PC-9 (cell line): ENCODE measurements around the gene ABCD3. TPM values are rescaled to one million over a fixed set of nuclear protein-coding genes. Genes with fewer than 3 reads are reported as not detected.

Experiments used
- BruUV-seq: library from RNA; stranded (reverse); fragments of 400-500 nt; replicated peaks from 2 replicates; lab custom pipeline; 2021; lab: Mats Ljungman, UMichigan
- CTCF ChIA-PET: fragments of 300-600 bp; sonication (Branson Sonifier 250); formaldehyde crosslinking; loops from one replicate; lab custom pipeline; 2022; ENCODE audit warnings: antibody characterized with exemption; lab: Charles Lee
- POLR2A ChIA-PET: fragments of 300-600 bp; sonication (Branson Sonifier 250); formaldehyde crosslinking; loops from one replicate; lab custom pipeline; 2022; ENCODE audit warnings: antibody characterized with exemption; ENCODE audit not compliant: unreplicated experiment; lab: Charles Lee
- DNase-seq, 2 experiments: peaks; one replicate each; pipeline versions ENCODE4 v3.0.0 to v3.0.0-alpha.2; 2015 to 2022; ENCODE audit warnings: mixed read lengths in 1 of 2
- H2AFZ ChIP-seq: fragments of 200-600 bp; sonication (generic); 2 replicates; pipeline ENCODE4 v1.8.1; 2017; ENCODE audit warnings: antibody characterized with exemption
- H3F3A ChIP-seq: fragments of 200-600 bp; sonication (generic); 2 replicates; pipeline ENCODE4 v1.8.1; 2017; ENCODE audit warnings: antibody characterized with exemption, mild to moderate bottlenecking, low read depth; ENCODE audit not compliant: insufficient read depth
- H3K27ac ChIP-seq: fragments of 200-600 bp; sonication (generic); 2 replicates; pipeline ENCODE4 v1.6.1; 2016; ENCODE audit warnings: mixed run types
- H3K27me3 ChIP-seq: fragments of 200-600 bp; sonication (generic); 2 replicates; pipeline ENCODE4 v1.6.1; 2016; ENCODE audit warnings: low read depth, mixed run types; ENCODE audit not compliant: insufficient read depth
- H3K36me3 ChIP-seq: fragments of 200-600 bp; sonication (generic); 2 replicates; pipeline ENCODE4 v1.6.1; 2016; ENCODE audit warnings: low read depth, mixed run types
- H3K4me1 ChIP-seq: fragments of 200-600 bp; sonication (generic); replicated peaks from 2 replicates; pipeline ENCODE4 v1.6.1; 2016; ENCODE audit warnings: mixed run types; ENCODE audit not compliant: insufficient read depth
- H3K4me2 ChIP-seq: fragments of 200-600 bp; sonication (generic); 2 replicates; pipeline ENCODE4 v1.6.1; 2017; ENCODE audit warnings: mixed run types
- H3K4me3 ChIP-seq: fragments of 200-600 bp; sonication (generic); 2 replicates; pipeline ENCODE4 v1.6.1; 2016; ENCODE audit warnings: mixed run types
- H3K79me2 ChIP-seq: fragments of 200-600 bp; sonication (generic); 2 replicates; pipeline ENCODE4 v1.6.1; 2017; ENCODE audit warnings: low read depth, mixed run types
- H3K9me2 ChIP-seq: fragments of 200-600 bp; sonication (generic); 2 replicates; pipeline ENCODE4 v1.8.1; 2017; ENCODE audit warnings: mild to moderate bottlenecking; ENCODE audit not compliant: insufficient read depth
- H3K9me3 ChIP-seq: fragments of 200-600 bp; sonication (generic); 2 replicates; pipeline ENCODE4 v1.8.1; 2016; ENCODE audit warnings: low read depth; ENCODE audit not compliant: insufficient read depth
- H4K20me1 ChIP-seq: fragments of 200-600 bp; sonication (generic); 2 replicates; pipeline ENCODE4 v1.8.1; 2017; ENCODE audit not compliant: insufficient read depth
- CTCF ChIP-seq: fragments of 200-600 bp; sonication (generic); conservative IDR thresholded peaks from 2 replicates; pipeline ENCODE4 v1.6.1; 2017; ENCODE audit warnings: mixed run types, antibody characterized with exemption, mild to moderate bottlenecking, moderate library complexity
- EZH2 ChIP-seq: fragments of 200-600 bp; sonication (generic); IDR thresholded peaks from 2 replicates; pipeline ENCODE4 v1.8.0; 2017; ENCODE audit warnings: antibody characterized with exemption, low read depth
- intact Hi-C: fragments of 100-400 bp; cut with micrococcal nuclease; formaldehyde crosslinking; loops from one replicate; pipeline ENCODE4 v1.10.0; 2022; ENCODE audit not compliant: unreplicated experiment
- total RNA-seq: library from RNA; stranded (reverse); gene quantifications from 2 replicates; pipeline ENCODE4 v1.2.3, GENCODE V29; 2021

The ABCD3 gene
- total RNA-seq, 1 experiment from 2014 or later, result 51.6 TPM

- intact Hi-C loops, result no loop called here
- no TSS peak for BruUV-seq
- H3K27ac ChIP-seq, result no peak overlapping the region
- H3F3A ChIP-seq, result no peaks in the 10 kb centered on the region
- H3K4me1 ChIP-seq, result no peaks in the 10 kb centered on the region
- H3K9me2 ChIP-seq, result no peaks in the 10 kb centered on the region
- no peak overlapping the region for H3K4me3 ChIP-seq
- H3K4me2 ChIP-seq, result no peak overlapping the region
- POLR2A ChIA-PET, result no interaction called here
- H3K9me3 ChIP-seq, result peaks cover 9% of the 10 kb centered on the region
- H3K27me3 ChIP-seq, result no peaks in the 10 kb centered on the region
- CTCF ChIA-PET, result no interaction called here
- DNase-seq, result no peak
- peaks cover 20% of the 10 kb centered on the region for H3K36me3 ChIP-seq
- TF ChIP-seq EZH2, result no peak
- no peak for TF ChIP-seq CTCF
- H2AFZ ChIP-seq, result no peak overlapping the region
- H3K79me2 ChIP-seq, result peaks cover 98% of the 10 kb centered on the region
- no peaks in the 10 kb centered on the region; the same call in 1 of the 2 replicates for H4K20me1 ChIP-seq
Observed at GRCh38 chr1:94433866-94434265, 15.7 kb downstream of the ABCD3 start.

GRCh38 chr1:94434365-94435045 is 16.3 kb downstream of the ABCD3 start:
- Histone ChIP-seq H3K36me3 (peaks cover 20% of the 10 kb centered on the region), H3K79me2 (peaks cover 98% of the 10 kb centered on the region), H3K27ac (no peak overlapping the region; the same call in 1 of the 2 replicates), H3K9me2 (no peaks in the 10 kb centered on the region), H2AFZ (no peak overlapping the region), H3K4me3 (no peak overlapping the region), H3F3A (no peaks in the 10 kb centered on the region), H3K27me3 (no peaks in the 10 kb centered on the region), H3K4me1 (no peaks in the 10 kb centered on the region), H3K9me3 (peaks cover 9% of the 10 kb centered on the region), H3K4me2 (no peak overlapping the region), H4K20me1 (no peaks in the 10 kb centered on the region; the same call in 1 of the 2 replicates)
- DNase-seq, result no peak
- POLR2A ChIA-PET, result no interaction called here
- intact Hi-C loops, result no loop called here
- CTCF ChIA-PET, result no interaction called here
- no TSS peak for BruUV-seq
- TF ChIP-seq CTCF (no peak), EZH2 (no peak)

- H3K9me3 ChIP-seq, result peaks cover 29% of the 10 kb centered on the region
- POLR2A ChIA-PET, result no interaction called here
- no peak for DNase-seq
- 0 out of 2 replicates have a peak, but pooled peaks cover 4% of the 10 kb centered on the region for H3F3A ChIP-seq
- H3K79me2 ChIP-seq, result peaks cover 97% of the 10 kb centered on the region
- no peaks in the 10 kb centered on the region for H3K27me3 ChIP-seq
- H4K20me1 ChIP-seq, result no peaks in the 10 kb centered on the region; the same call in 1 of the 2 replicates
- CTCF ChIA-PET, result no interaction called here
- H3K36me3 ChIP-seq, result peaks cover 11% of the 10 kb centered on the region; the same call in 1 of the 2 replicates
- H3K4me1 ChIP-seq, result no peaks in the 10 kb centered on the region
- intact Hi-C loops, result no loop called here
- no peak for TF ChIP-seq CTCF
- TF ChIP-seq EZH2, result no peak
- BruUV-seq, result no TSS peak
- H3K4me2 ChIP-seq, result no peak overlapping the region
- no peak overlapping the region for H2AFZ ChIP-seq
- H3K4me3 ChIP-seq, result no peak overlapping the region
- H3K27ac ChIP-seq, result no peak overlapping the region
- no peaks in the 10 kb centered on the region for H3K9me2 ChIP-seq
Observed at GRCh38 chr1:94438692-94439276, 20.6 kb downstream of the ABCD3 start.
